SK-N-SH (cell line): ENCODE data around the gene CCL22. TPM values are rescaled to one million over a fixed set of nuclear protein-coding genes. Genes with fewer than 3 reads are reported as not detected.

Experiments
- CTCF ChIA-PET: fragments of 300-600, 350-600 bp; formaldehyde crosslinking; extraction: SDS; loops from one replicate; lab custom pipeline; 2021; lab: Yijun Ruan, JAX
- POLR2A ChIA-PET: fragments of 350-600 bp; sonication (Branson Sonifier 250); formaldehyde crosslinking; extraction: SDS; loops from one replicate; lab custom pipeline; 2020; ENCODE audit warnings: antibody characterized with exemption, inconsistent platforms; lab: Yijun Ruan, JAX
- DNase-seq: peaks from one replicate; pipeline ENCODE4 v3.0.0; 2012
- H2AFZ ChIP-seq: fragments of 200-600 bp; sonication (generic); 2 replicates; pipeline ENCODE4 v1.8.1; 2016; ENCODE audit warnings: antibody characterized with exemption, mild to moderate bottlenecking, low read depth
- H3F3A ChIP-seq: fragments of 200-600 bp; sonication (generic); replicated peaks from 2 replicates; pipeline ENCODE3; 2016; ENCODE audit warnings: antibody characterized with exemption, mild to moderate bottlenecking; ENCODE audit not compliant: insufficient read depth
- H3K27ac ChIP-seq, 2 experiments: fragments of 200-500 bp in 1 of 2; fragments of 200-600 bp in 1 of 2; sonication (Bioruptor generic) in 1 of 2; sonication (generic), shearing (Covaris generic) in 1 of 2; 2 replicates each; pipeline versions ENCODE4 v1.5.1 to v1.6.1; 2014 to 2016; ENCODE audit warnings: low read depth in 2 of 2, inconsistent platforms in 1 of 2, low read length in 1 of 2, mild to moderate bottlenecking in 1 of 2, mixed read lengths in 1 of 2
- H3K27me3 ChIP-seq: fragments of 200-600 bp; sonication (generic), shearing (Covaris generic); 2 replicates; pipeline ENCODE4 v1.6.1; 2016; ENCODE audit warnings: mixed run types; ENCODE audit not compliant: insufficient read depth
- H3K36me3 ChIP-seq, 2 experiments: fragments of 200-500 bp in 1 of 2; fragments of 200-600 bp in 1 of 2; sonication (Bioruptor generic) in 1 of 2; sonication (generic) in 1 of 2; replicated peaks in 1 of 2; 2 replicates each; pipeline versions ENCODE3 to v1.5.1; 2014 to 2016; ENCODE audit warnings: low read length in 1 of 2, mild to moderate bottlenecking in 1 of 2; ENCODE audit not compliant: insufficient read depth in 2 of 2, control insufficient read depth in 1 of 2
- H3K4me1 ChIP-seq, 2 experiments: fragments of 200-500 bp in 1 of 2; fragments of 200-600 bp in 1 of 2; sonication (Bioruptor generic) in 1 of 2; sonication (generic), shearing (Covaris generic) in 1 of 2; 2 replicates each; pipeline versions ENCODE4 v1.5.1 to v1.6.1; 2014 to 2016; ENCODE audit warnings: low read depth in 1 of 2, low read length in 1 of 2, mixed run types in 1 of 2; ENCODE audit not compliant: insufficient read depth in 2 of 2, control insufficient read depth in 1 of 2
- H3K4me2 ChIP-seq: fragments of 200-600 bp; sonication (generic), shearing (Covaris generic); 2 replicates; pipeline ENCODE4 v1.6.1; 2017; ENCODE audit warnings: mixed run types
- H3K4me3 ChIP-seq, 2 experiments: fragments of 200-500 bp in 1 of 2; fragments of 200-600 bp in 1 of 2; sonication (Bioruptor generic) in 1 of 2; sonication (generic), shearing (Covaris generic) in 1 of 2; 2 replicates each; pipeline versions ENCODE4 v1.5.1 to v1.8.1; 2014 to 2016; ENCODE audit warnings: low read depth in 2 of 2, inconsistent platforms in 1 of 2, low read length in 1 of 2, mild to moderate bottlenecking in 1 of 2, mixed read lengths in 1 of 2, moderate library complexity in 1 of 2
- H3K79me2 ChIP-seq: fragments of 200-600 bp; sonication (generic); 2 replicates; pipeline ENCODE4 v1.8.1; 2017; ENCODE audit warnings: mild to moderate bottlenecking; ENCODE audit not compliant: insufficient read depth
- H3K9ac ChIP-seq: fragments of 200-600 bp; sonication (generic); 2 replicates; pipeline ENCODE4 v1.6.1; 2017; ENCODE audit warnings: mixed run types
- H3K9me2 ChIP-seq: fragments of 200-600 bp; sonication (generic); 2 replicates; pipeline ENCODE4 v1.6.1; 2017; ENCODE audit warnings: mixed run types
- H3K9me3 ChIP-seq: fragments of 200-600 bp; sonication (generic); 2 replicates; pipeline ENCODE4 v1.6.1; 2017; ENCODE audit warnings: mixed run types, mild to moderate bottlenecking, moderate library complexity
- H4K20me1 ChIP-seq: fragments of 200-600 bp; sonication (generic); 2 replicates; pipeline ENCODE4 v1.6.1; 2017; ENCODE audit warnings: mild to moderate bottlenecking, mixed run types; ENCODE audit not compliant: insufficient read depth
- CHD2 ChIP-seq: fragments of 150-350 bp; IDR thresholded peaks from 2 replicates; pipeline ENCODE4 v1.6.1; 2018; ENCODE audit warnings: low read length; ENCODE audit not compliant: partially characterized antibody
- EZH2phosphoT487 ChIP-seq: fragments of 200-600 bp; sonication (generic); IDR thresholded peaks from 2 replicates; pipeline ENCODE4 v1.6.1; 2017; ENCODE audit warnings: low read depth, mixed run types, mild to moderate bottlenecking, antibody characterized with exemption, moderate library complexity, borderline replicate concordance
- FOSL2 ChIP-seq: IDR thresholded peaks from 2 replicates; pipeline ENCODE4 v1.4.0; 2012; ENCODE audit warnings: low read depth, mild to moderate bottlenecking, moderate library complexity, borderline replicate concordance
- FOXM1 ChIP-seq: IDR thresholded peaks from 2 replicates; pipeline ENCODE4 v1.4.0; 2012; ENCODE audit warnings: low read depth, mild to moderate bottlenecking
- IRF3 ChIP-seq: fragments of 150-350 bp; IDR thresholded peaks from 2 replicates; pipeline ENCODE4 v1.6.1; 2016; ENCODE audit warnings: mild to moderate bottlenecking, low read depth, low read length
- MEF2A ChIP-seq: IDR thresholded peaks from 2 replicates; pipeline ENCODE4 v1.4.0; 2012; ENCODE audit warnings: low read depth, borderline replicate concordance
- NRF1 ChIP-seq: IDR thresholded peaks from 2 replicates; pipeline ENCODE4 v1.6.1; 2012; ENCODE audit warnings: low read depth, mild to moderate bottlenecking, low read length
- PBX3 ChIP-seq: IDR thresholded peaks from 2 replicates; pipeline ENCODE4; 2012
- RCOR1 ChIP-seq: fragments of 150-350 bp; IDR thresholded peaks from 2 replicates; pipeline ENCODE4 v1.6.1; 2017; ENCODE audit warnings: antibody characterized with exemption, low read length
- RXRA ChIP-seq: IDR thresholded peaks from 2 replicates; pipeline ENCODE4 v1.4.0; 2012; ENCODE audit warnings: low read depth, mild to moderate bottlenecking, borderline replicate concordance
- SIN3A ChIP-seq: IDR thresholded peaks from 2 replicates; pipeline ENCODE4 v1.6.1; 2012; ENCODE audit warnings: low read depth, mild to moderate bottlenecking, low read length, moderate library complexity, borderline replicate concordance
- TAF1 ChIP-seq: IDR thresholded peaks from 2 replicates; pipeline ENCODE4 v1.6.1; 2012; ENCODE audit warnings: low read depth, mild to moderate bottlenecking, low read length, moderate library complexity, borderline replicate concordance
- ZBTB33 ChIP-seq: IDR thresholded peaks from 2 replicates; pipeline ENCODE4 v1.4.0; 2012; ENCODE audit warnings: low read depth, borderline replicate concordance
- WGBS: methylation state at CpG from one replicate; pipeline ENCODE4 v1.1.6; 2017; ENCODE audit warnings: low lambda C conversion rate; 5-methylcytosine and 5-hydroxymethylcytosine counted together
- polyA plus RNA-seq, 3 experiments: library from polyadenylated mRNA; depleted of rRNA; stranded (reverse); fragments of >200 nt; gene quantifications; 2 replicates each; pipeline ENCODE4 v1.2.3, GENCODE V29; 2012
- TF ChIP-seq, protein P1 (sequence below): IDR thresholded peaks from 2 replicates; pipeline ENCODE4 v1.4.0; 2012; ENCODE audit warnings: low read depth, borderline replicate concordance
- TF ChIP-seq, protein P2 (sequence below): fragments of 200-600 bp; sonication (generic); IDR thresholded peaks from 2 replicates; pipeline ENCODE4 v1.6.1; 2017; ENCODE audit warnings: antibody characterized with exemption, mild to moderate bottlenecking, moderate library complexity

Gene CCL22
- polyA plus RNA-seq, 1 of the 3 experiments (the other 2 are of a cell fraction) = not detected

GRCh38 chr16:57358086-57358420 lies 530 bp upstream of the CCL22 start:
- no peaks in the 10 kb centered on the region for H3K9me2 ChIP-seq
- no peak for TF ChIP-seq MEF2A
- TF ChIP-seq IRF3 = no peak
- no peak for TF ChIP-seq ZBTB33
- TF ChIP-seq TAF1 = no peak
- no peak for TF ChIP-seq RXRA
- no peak for TF ChIP-seq RCOR1
- no peak for DNase-seq
- no peaks in the 10 kb centered on the region for H3K36me3 ChIP-seq
- WGBS = 68% methylated on average over 6 of the region's 7 CpGs
- no peaks in the 10 kb centered on the region for H3K4me1 ChIP-seq
- ChIA-PET POLR2A (no interaction called here), CTCF (interaction anchor here (1.0 to 1.4 kb wide), 3 partner anchors 14 to 59 kb away, joined by 3 to 4 read pairs (median 3); partner anchors contain the start of gene CX3CL1)
- H3K9me3 ChIP-seq = no peaks in the 10 kb centered on the region
- no peak overlapping the region for H3K9ac ChIP-seq
- no peak overlapping the region for H2AFZ ChIP-seq
- H3F3A ChIP-seq = peaks cover 4% of the 10 kb centered on the region
- no peaks in the 10 kb centered on the region for H3K27me3 ChIP-seq
- no peak overlapping the region for H3K27ac ChIP-seq
- no peak overlapping the region for H3K4me2 ChIP-seq
- no peaks in the 10 kb centered on the region for H3K79me2 ChIP-seq
- H4K20me1 ChIP-seq = no peaks in the 10 kb centered on the region
- H3K4me3 ChIP-seq = no peak overlapping the region

GRCh38 chr16:57360321-57360935 lies 1.8 kb downstream of the CCL22 start:
- ChIA-PET POLR2A (interaction anchor here (1.4 kb wide), 1 partner anchor 12 kb away, joined by 4 read pairs; the partner anchor contains the start of gene CX3CL1), CTCF (interaction anchor here (1.1 to 2.0 kb wide), 2 partner anchors 57 to 58 kb away, joined by 3 to 6 read pairs; no protein-coding TSS in a partner anchor)
- H3F3A ChIP-seq = no peaks in the 10 kb centered on the region
- H3K36me3 ChIP-seq = no peaks in the 10 kb centered on the region
- no peaks in the 10 kb centered on the region for H3K9me2 ChIP-seq
- no peak overlapping the region for H3K4me3 ChIP-seq
- no peaks in the 10 kb centered on the region for H3K79me2 ChIP-seq
- no peak overlapping the region for H3K27ac ChIP-seq
- H4K20me1 ChIP-seq = no peaks in the 10 kb centered on the region
- H2AFZ ChIP-seq = no peak overlapping the region
- no peak overlapping the region for H3K9ac ChIP-seq
- no peaks in the 10 kb centered on the region for H3K9me3 ChIP-seq
- no peak for DNase-seq
- H3K4me1 ChIP-seq = no peaks in the 10 kb centered on the region
- H3K4me2 ChIP-seq = no peak overlapping the region
- WGBS = 93% methylated on average over 8 of the region's 16 CpGs
- no peaks in the 10 kb centered on the region for H3K27me3 ChIP-seq
- no peak for TF ChIP-seq TAF1
- no peak for TF ChIP-seq SIN3A
- no peak for TF ChIP-seq MEF2A
- no peak for TF ChIP-seq RXRA
- no peak for TF ChIP-seq EZH2phosphoT487
- no peak for TF ChIP-seq FOSL2
- TF ChIP-seq CHD2 = no peak
- no peak for TF ChIP-seq NRF1
- TF ChIP-seq PBX3 = no peak
- TF ChIP-seq IRF3 = no peak
- TF ChIP-seq RCOR1 = no peak
- TF ChIP-seq, protein P1, sequence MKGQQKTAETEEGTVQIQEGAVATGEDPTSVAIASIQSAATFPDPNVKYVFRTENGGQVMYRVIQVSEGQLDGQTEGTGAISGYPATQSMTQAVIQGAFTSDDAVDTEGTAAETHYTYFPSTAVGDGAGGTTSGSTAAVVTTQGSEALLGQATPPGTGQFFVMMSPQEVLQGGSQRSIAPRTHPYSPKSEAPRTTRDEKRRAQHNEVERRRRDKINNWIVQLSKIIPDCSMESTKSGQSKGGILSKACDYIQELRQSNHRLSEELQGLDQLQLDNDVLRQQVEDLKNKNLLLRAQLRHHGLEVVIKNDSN = no peak
- TF ChIP-seq, protein P2, sequence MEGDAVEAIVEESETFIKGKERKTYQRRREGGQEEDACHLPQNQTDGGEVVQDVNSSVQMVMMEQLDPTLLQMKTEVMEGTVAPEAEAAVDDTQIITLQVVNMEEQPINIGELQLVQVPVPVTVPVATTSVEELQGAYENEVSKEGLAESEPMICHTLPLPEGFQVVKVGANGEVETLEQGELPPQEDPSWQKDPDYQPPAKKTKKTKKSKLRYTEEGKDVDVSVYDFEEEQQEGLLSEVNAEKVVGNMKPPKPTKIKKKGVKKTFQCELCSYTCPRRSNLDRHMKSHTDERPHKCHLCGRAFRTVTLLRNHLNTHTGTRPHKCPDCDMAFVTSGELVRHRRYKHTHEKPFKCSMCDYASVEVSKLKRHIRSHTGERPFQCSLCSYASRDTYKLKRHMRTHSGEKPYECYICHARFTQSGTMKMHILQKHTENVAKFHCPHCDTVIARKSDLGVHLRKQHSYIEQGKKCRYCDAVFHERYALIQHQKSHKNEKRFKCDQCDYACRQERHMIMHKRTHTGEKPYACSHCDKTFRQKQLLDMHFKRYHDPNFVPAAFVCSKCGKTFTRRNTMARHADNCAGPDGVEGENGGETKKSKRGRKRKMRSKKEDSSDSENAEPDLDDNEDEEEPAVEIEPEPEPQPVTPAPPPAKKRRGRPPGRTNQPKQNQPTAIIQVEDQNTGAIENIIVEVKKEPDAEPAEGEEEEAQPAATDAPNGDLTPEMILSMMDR = no peak
- TF ChIP-seq FOXM1 = no peak
